Mesothelial cell of epicardium (in vitro differentiated cells): ENCODE data around the gene AIF1. TPM values are rescaled to one million over a fixed set of nuclear protein-coding genes. Genes with fewer than 3 reads are reported as not detected.

Experiments
- DNase-seq, 2 experiments: peaks; one replicate each; pipeline ENCODE4 v3.0.0; 2021; ENCODE audit warnings: low spot score in 2 of 2; ENCODE audit not compliant: unreplicated experiment in 2 of 2
- H3K27ac Mint-ChIP-seq: 2 replicates; pipeline ENCODE4 v1.8.0; 2021; ENCODE audit warnings: mixed read lengths
- H3K27me3 Mint-ChIP-seq: 2 replicates; pipeline ENCODE4 v1.8.0; 2021; ENCODE audit warnings: low read depth, mixed read lengths
- H3K36me3 Mint-ChIP-seq: 2 replicates; pipeline ENCODE4 v1.8.0; 2021; ENCODE audit warnings: mixed read lengths
- H3K4me1 Mint-ChIP-seq: 2 replicates; pipeline ENCODE4 v1.8.0; 2021; ENCODE audit warnings: mixed read lengths
- H3K4me3 Mint-ChIP-seq: 2 replicates; pipeline ENCODE4 v1.8.0; 2021; ENCODE audit warnings: mild to moderate bottlenecking, moderate library complexity, mixed read lengths
- H3K9me3 Mint-ChIP-seq: 2 replicates; pipeline ENCODE4 v1.8.0; 2021; ENCODE audit warnings: mixed read lengths
- CTCF ChIP-seq: fragments of 200-600 bp; sonication (generic); IDR thresholded peaks from one replicate; pipeline ENCODE4 v1.5.0; 2021; ENCODE audit warnings: antibody characterized with exemption; ENCODE audit not compliant: unreplicated experiment
- total RNA-seq: library from RNA; stranded (reverse); gene quantifications from 3 replicates; pipeline ENCODE4 v1.2.1, GENCODE V29; 2021

The AIF1 gene
- total RNA-seq, 1 donor from 2014 or later, result 6.0 TPM

DNA sequence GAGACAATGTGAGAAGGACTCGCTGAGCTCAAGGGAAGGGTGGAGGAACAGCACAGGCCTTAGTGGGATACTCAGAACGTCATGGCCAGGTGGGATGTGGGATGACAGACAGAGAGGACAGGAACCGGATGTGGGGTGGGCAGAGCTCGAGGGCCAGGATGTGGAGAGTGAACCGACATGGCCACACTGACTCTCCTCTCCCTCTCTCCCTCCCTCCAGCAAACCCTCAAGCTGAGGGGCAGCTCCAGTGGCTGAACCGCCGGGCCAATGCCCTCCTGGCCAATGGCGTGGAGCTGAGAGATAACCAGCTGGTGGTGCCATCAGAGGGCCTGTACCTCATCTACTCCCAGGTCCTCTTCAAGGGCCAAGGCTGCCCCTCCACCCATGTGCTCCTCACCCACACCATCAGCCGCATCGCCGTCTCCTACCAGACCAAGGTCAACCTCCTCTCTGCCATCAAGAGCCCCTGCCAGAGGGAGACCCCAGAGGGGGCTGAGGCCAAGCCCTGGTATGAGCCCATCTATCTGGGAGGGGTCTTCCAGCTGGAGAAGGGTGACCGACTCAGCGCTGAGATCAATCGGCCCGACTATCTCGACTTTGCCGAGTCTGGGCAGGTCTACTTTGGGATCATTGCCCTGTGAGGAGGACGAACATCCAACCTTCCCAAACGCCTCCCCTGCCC lies 38.0 kb upstream of the AIF1 start:
- TF ChIP-seq CTCF, result no peak
- Mint-ChIP-seq H3K27me3 (peaks cover 2% of the 10 kb centered on the region), H3K36me3 (no peaks in the 10 kb centered on the region), H3K4me3 (no peak overlapping the region), H3K27ac (no peak overlapping the region), H3K9me3 (no peaks in the 10 kb centered on the region), H3K4me1 (peaks cover 16% of the 10 kb centered on the region)
- DNase-seq, result no peak

GRCh38 chr6:31577579-31577966 lies 37.5 kb upstream of the AIF1 start:
- Mint-ChIP-seq H3K9me3 (no peaks in the 10 kb centered on the region), H3K27me3 (peaks cover 2% of the 10 kb centered on the region), H3K4me3 (no peak overlapping the region), H3K27ac (no peak overlapping the region), H3K4me1 (peaks cover 16% of the 10 kb centered on the region), H3K36me3 (no peaks in the 10 kb centered on the region)
- TF ChIP-seq CTCF, result no peak
- no peak for DNase-seq

DNA sequence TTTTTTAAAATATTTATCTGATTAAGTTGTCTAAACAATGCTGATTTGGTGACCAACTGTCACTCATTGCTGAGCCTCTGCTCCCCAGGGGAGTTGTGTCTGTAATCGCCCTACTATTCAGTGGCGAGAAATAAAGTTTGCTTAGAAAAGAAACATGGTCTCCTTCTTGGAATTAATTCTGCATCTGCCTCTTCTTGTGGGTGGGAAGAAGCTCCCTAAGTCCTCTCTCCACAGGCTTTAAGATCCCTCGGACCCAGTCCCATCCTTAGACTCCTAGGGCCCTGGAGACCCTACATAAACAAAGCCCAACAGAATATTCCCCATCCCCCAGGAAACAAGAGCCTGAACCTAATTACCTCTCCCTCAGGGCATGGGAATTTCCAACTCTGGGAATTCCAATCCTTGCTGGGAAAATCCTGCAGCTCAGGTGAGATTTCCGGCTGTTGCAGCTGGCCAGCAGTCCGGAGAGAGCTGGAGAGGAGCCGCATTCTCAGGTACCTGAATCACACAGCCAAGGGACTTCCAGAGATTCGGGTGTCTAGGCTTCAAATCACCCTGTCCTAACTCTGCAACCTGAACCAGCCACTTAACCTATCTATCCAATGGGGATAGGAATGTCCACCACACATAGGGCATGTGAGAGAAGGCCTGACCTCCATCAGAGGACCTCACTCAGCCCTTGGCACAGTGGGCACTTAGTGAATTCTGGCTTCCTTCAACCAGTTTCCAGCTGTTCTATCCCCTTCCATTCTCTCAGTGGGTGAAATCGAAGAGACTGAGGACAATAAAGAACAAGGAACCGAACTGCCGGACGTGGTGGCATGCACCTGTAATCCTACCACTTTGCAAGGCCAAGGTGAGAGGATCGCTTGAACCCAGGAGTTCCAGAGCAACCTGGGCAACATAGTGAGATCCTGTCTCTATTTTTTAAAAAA lies 36.6 kb upstream of the AIF1 start:
- no peak for DNase-seq
- peak overlapping the region; percentile 83 for H3K27ac Mint-ChIP-seq
- TF ChIP-seq CTCF, result no peak
- peaks cover 2% of the 10 kb centered on the region for H3K27me3 Mint-ChIP-seq
- H3K4me3 Mint-ChIP-seq, result no peak overlapping the region
- H3K9me3 Mint-ChIP-seq, result no peaks in the 10 kb centered on the region
- H3K36me3 Mint-ChIP-seq, result no peaks in the 10 kb centered on the region
- H3K4me1 Mint-ChIP-seq, result peaks cover 16% of the 10 kb centered on the region

GRCh38 chr6:31579119-31579505 lies 35.9 kb upstream of the AIF1 start:
- DNase-seq, result no peak
- H3K27me3 Mint-ChIP-seq, result peaks cover 2% of the 10 kb centered on the region
- no peak overlapping the region for H3K4me3 Mint-ChIP-seq
- peaks cover 16% of the 10 kb centered on the region for H3K4me1 Mint-ChIP-seq
- no peak overlapping the region for H3K27ac Mint-ChIP-seq
- no peaks in the 10 kb centered on the region for H3K9me3 Mint-ChIP-seq
- TF ChIP-seq CTCF, result no peak
- no peaks in the 10 kb centered on the region for H3K36me3 Mint-ChIP-seq

DNA sequence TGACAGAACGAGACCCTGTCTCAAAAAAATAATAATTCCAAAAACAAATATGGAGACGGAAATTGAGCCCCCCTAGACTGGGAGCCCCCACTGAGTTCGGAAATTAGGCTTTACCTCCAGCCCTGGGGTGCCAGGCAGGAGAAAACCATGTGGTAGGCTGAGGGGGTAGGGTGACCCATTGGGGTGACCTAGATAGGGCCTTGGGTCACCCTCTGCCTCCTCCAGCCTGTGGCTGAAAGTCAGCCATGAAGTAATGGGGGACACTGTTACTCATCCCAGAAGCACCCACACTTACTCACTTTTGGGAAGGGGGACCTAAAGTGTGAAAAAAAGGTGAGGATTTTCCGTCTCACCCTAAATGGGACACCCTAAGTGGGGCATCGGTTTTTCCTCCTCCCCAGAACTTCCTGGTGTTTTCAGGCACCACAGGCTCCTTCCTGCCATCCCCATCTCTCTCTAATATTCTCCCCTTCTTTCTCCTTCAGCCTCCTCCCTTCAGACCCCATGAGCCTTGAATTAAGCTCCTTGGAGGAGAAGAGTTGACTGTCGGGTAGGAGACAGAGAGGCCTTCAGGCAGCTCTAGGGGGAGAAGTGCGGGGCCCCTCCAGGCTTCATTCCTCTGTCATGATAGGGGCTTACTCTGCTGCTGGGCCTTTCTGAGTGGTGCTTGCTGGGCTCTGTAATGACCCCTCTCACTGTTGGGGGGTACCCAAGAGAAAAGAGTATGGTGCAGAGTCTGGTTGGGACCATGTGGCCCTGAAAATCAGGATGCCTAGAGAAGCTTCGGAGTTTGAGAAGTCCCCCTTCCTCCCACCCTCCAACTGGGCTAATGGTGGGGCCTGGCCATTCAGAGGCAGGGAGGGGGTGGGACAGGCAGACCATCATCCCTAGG lies 35.2 kb upstream of the AIF1 start:
- DNase-seq, result no peak
- Mint-ChIP-seq H3K4me3 (peak overlapping the region; percentile 86), H3K9me3 (no peaks in the 10 kb centered on the region), H3K4me1 (peaks cover 16% of the 10 kb centered on the region), H3K27me3 (peaks cover 2% of the 10 kb centered on the region), H3K36me3 (no peaks in the 10 kb centered on the region), H3K27ac (no peak overlapping the region)
- TF ChIP-seq CTCF, result no peak
